Measurements from ENCODE around the gene DNAAF8.
"Not testable (repeated sequence)": the region's sequence is repeated elsewhere in the genome, so short reads cannot be mapped to it uniquely, and the experiment has no call there.

The DNAAF8 gene

DNA sequence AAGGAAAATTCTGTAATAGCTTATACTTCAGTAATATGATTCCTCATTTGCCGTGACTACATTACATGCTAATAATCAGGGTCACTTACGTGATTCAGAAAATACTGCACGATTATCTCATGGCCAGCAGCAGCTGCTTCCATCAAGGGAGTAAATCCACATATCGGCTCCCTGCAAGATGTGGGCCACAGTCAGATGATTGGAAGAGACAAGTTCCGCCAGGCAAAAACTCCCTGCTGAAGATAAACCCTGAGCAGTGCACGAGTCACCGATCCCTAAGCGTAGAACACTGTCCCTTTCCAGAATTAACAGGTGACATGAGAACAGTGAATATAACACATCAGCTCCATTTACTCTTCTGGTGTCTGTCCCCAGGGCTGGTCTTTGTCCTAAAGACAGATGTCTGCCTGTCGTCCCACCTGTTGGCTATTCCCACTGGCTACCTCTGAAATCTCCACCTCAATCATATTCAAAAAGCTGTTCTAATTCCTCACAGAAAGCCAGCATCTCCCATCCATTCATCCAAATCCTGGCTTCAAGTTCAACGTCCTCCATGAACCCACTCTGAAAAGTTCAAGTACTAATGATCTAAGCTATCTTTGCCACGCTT is 9.6 kb upstream of the DNAAF8 start:
- no peak for DNase-seq

DNA sequence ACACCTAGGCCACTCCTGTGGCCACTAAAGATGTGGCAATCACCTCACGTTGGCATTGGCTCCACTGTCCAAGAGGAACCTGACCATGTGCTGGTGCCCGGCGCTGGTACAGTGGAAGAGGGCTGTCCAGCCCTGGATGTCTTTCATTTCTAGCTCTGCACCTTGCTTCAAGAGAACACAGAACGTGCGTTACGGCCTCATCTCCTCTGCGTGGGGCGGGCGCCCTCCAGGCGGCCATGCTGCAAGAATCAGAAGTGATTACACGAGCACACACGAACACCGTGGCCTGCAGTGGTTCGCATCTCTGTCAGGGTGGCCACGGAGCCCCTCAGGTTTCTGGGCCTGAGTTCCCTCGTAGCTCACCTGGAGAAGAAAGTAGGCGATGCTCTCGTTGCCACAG is 7.7 kb upstream of the DNAAF8 start:
- no peak for DNase-seq

DNA sequence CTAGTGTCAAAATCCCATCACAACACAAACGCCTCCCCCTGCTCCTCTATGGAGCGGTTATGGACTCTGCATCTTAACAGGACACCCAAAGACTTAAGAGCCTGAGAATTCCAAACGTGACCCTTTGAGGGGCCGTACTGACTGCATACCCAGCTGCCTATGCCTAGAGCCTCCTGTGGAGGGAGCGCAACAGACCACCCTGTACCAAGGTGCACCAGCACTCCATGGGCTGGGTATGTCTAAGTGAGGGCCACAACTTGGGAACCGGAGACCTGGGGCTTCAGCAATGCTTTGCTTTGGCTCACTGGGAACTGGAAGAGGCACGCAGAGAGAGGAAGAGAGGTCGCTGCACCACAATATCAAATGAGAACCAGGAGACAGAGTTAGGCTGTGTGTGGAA is 5.7 kb upstream of the DNAAF8 start:
- no peak for DNase-seq

DNA sequence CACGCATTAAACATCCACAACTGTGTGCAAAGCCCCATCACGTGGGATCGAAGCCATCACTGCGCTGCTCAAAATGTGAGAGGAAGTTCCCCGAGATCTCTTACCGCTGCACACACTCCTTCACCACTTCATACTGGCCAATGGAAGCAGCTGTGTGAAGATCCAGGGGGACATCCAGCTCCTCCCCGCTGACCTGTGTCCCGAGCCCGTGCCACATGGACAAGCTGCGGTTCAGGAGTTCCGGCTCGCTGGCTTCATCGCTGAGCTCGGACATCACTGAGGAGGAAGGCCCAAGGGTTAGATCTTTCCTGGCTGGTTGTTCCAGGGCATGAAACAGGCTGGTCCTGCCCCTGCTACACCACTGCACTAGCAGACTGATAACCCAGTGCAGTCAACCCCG is 4.5 kb upstream of the DNAAF8 start:
- DNase-seq: no peak

DNA sequence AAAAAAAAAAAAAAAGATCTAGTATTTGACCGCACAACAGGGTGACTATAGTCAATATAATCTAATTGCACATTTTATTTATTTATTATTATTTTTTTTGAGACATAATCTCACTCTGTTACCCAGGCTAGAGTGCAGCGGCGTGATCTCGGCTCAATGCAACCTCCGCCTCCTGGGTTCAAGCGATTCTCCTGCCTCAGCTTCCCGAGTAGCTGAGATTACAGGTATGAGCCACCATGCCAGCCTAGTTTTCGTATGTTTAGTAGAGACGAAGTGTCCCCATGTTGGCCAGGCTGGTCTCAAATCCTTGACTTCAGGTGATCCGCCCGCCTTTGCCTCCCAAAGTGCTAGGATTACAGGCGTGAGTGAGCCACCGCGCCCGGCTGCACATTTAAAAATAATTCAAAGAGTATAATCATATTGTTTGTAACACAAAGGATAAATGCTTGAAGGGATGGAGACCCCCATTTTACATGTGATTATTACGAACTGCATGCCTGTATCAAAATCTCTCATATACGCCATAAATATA is 1.1 kb upstream of the DNAAF8 start:
- DNase-seq: no peak

DNA sequence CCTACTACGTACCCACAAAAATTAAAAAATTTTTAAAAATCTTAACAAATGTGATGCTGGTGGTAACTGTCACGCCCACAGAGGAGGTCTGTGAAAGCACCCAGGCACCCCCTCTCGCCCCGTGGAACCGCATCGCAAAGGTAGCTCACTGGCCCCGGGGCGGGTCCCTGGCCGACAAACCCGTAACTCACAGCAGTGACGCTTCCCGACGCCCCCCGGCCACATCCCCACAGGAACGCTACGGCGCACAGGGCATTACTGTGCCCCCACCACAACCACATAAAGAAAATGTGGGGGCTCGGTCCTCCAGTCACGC is 632 bp upstream of the DNAAF8 start:
- DNase-seq: no peak

DNA sequence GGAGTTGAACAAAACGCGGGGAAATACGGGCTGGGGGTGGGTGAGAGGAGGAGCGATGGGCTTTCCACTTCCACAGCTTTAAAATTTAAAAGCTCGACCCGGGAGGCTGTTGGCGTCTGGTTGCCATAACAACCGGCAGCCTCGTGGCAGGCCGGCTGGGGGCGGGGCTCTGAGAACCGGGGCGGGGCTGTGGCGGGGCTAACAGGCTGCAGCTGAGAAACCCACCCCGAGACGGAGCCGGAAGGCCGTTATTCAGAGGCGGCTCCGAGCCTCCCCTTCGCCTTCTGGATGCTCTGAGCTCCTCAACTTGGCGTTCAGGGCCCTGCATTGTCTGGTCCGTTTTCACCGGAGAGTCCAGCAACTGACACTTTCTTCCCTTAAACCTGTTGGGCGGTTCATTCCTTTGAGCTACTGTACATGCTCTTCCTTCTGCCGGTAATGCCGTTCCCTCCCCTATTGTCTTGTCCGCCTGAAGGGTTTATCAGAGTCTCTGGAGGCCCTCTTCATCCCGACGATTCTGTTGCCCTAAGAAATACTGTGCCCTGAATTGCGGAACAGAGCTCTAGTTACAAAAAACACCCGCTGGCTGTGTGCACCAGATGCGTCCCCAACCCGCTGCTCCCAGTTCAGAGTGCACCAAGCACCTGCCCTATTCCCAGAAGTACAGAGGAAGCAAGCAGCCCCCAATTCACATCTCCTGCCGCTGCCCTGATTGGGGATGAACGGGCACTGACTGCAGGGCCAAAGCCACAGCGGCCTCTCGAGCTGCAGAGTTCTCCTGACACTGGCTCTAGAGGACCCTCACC is 596 bp downstream of the DNAAF8 start:
- DNase-seq: peak; percentile 59

DNA sequence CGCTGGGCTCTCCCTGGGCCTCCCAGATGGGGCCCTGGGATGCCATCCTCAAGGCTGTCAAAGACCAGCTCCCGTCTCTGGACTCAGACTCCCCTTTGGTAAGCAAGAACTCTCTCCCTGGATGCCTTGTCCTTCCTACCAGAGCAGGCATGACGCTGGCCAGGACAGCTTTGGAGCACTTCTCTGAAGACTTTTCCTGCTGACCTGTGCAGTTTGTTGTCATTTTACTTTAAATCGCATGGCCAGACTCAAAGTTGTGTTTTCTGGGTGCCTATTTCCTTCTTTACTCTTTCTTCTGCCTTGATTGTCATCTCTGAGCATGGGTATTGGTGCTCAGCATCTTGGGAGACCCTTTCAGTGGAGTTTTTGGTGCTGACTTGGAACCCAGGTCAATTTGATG is 2.2 kb downstream of the DNAAF8 start:
- no peak for DNase-seq

DNA sequence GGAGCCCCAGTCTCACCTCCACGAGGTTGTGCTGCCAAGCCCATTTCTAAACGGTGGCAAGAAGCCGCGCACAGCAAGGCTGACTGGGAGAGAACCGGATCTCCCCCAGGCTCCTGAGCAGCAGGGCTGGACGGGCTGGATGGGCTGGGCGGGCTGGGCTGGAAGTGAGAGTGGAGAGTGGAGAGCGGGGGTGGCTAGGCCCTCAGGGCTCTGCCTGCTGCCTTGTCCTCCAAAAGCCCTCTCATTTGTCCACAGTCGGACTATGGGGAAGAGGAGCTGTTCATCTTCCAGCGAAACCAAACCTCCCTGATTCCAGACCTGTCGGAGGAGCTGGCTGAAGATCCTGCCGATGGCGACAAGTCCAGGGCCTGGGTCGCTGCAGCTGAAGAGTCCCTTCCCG is 3.2 kb downstream of the DNAAF8 start:
- DNase-seq: no peak

DNA sequence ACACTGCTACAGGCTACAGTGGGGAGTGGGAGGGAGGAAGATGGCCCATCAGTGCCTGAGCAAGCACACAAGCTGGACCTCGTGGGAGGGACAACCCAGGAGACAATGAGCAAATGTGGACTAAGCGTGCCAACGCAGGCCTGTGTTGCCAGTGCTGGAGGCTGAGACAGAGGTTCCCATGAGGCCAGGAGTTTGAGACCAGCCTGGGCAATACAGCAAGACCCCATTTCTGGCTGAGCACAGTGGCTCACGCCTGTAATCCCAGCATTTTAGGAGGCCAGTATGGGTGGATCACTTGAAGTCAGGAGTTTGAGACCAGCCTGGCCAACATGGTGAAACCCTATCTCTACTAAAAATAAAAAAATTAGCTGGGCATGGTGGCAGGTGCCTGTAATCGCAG is 4.0 kb downstream of the DNAAF8 start:
- not testable (repeated sequence) for DNase-seq

DNA sequence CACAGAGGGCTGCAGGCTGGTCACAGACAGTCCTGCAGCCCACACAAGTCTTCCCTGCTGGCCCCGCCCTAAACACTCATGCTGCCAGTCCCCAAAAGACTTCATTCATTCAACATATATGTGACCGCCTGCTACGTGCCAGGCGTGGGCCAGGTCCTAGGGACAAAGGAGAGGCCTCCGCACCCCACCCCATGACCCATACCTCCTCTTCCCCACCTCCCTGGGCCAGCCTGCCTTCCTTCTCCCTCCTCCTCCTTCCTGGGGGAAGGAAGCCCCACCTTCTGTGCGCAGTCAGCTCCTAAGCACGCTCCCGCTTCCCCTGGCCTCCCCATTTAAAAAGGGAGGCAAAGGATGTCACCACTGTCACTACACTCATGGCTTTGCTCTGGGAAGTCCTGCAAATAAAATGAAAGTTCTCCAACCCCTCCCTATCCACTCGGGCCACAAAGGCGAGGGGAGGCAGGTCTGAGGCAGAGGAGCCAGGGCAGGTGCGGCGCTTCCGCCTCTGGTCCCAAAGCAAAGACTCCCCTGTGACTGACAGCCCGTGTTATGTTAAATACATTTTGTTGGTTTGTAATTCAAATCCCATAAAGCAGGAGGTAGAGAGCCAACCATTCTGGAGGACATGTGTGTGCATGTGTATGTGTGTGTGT is 9.0 kb downstream of the DNAAF8 start:
- DNase-seq: no peak

DNA sequence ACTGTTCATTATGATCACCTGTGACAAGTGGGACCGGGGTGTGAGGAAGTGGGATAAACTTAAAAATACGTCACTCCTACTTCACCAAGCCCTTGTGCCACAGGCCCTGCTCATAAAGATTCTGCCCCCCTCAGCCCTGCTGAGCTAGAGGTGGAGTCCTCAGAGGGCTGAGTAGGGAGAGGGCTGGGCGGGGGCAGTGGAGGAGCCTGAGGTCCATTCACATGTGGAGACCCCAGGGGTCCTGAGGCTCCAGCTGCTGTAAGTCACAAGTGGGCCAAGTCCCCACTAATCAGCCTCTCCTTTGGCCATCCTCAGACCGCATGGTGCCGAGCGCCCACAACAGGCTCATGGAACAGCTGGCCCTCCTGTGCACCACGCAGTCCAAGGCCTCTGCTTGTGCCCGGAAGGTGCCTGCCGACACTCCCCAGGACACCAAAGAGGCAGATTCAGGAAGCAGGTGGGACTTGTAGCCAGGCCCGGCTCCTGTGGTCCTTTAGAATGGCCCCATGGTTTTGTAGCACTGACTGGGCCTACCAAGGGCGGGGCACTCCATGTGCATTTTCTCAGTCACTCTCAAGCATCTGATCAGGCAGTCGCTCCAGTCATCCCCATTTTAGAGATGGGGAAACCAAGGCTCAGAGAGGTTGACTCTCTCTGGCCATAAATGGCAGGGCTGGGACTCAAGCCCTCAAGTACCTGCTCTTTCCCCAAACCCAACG is 10.4 kb downstream of the DNAAF8 start:
- no peak for DNase-seq

DNA sequence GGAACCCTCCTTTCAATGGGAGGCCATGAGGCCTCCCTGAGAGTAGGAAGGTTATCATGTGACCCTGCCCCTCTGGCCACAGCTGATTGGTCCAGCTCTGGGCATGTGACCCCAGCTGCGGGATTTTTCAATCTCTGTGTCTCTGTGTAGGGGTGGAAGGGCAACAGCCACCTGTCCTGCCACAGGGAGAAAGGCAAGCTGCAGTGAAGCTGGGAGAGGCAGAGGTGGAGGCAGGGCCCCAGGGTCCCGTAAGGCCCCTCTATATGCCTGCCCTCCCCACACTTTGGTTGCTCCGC is 10.9 kb downstream of the DNAAF8 start:
- no peak for DNase-seq

DNA sequence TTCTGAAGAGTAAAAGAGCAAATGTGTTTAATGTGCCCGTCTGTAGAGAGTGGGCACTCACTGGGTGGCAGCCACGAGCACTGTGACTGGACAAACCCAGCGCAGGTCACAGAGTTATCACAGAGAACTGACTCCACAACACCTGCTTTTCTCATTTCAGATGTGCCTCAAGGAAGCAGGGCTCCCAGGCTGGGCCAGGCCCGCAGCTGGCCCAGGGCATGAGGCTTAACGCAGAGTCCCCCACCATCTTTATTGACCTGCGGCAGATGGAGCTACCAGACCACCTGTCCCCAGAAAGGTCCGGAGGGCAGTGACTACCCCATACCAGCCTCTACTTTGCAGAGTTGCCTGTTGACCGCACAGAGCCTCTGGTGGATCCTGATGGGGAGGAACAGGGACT is 11.9 kb downstream of the DNAAF8 start:
- no peak for DNase-seq

DNA sequence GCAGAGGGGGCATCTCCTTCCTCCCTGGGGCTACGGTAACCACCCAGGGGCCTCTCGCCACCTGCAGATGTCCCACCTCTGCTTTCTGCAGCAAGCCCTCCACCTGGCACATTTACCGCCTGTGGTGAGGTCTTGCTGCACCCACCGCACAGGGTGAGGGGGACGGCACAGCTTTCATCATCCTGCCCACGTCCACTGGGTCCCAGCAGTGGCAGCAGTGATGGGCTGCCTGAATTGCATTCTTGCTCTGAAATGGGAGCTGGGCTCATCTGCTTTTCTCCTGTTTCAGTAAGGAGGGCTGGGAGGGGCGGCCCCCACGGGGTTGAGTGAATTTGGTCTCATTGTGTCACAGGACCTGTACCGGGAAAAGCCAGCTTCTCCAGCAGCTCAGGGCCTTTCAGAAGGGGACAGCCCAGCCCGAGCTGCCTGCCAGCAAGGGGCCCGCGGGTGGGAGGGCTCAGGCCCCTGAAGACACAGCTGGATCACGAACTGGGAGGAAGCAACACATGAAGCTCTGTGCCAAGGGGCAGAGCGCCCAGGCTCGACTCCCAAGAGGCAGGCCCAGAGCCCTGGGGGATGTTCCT is 12.7 kb downstream of the DNAAF8 start:
- no peak for DNase-seq

DNA sequence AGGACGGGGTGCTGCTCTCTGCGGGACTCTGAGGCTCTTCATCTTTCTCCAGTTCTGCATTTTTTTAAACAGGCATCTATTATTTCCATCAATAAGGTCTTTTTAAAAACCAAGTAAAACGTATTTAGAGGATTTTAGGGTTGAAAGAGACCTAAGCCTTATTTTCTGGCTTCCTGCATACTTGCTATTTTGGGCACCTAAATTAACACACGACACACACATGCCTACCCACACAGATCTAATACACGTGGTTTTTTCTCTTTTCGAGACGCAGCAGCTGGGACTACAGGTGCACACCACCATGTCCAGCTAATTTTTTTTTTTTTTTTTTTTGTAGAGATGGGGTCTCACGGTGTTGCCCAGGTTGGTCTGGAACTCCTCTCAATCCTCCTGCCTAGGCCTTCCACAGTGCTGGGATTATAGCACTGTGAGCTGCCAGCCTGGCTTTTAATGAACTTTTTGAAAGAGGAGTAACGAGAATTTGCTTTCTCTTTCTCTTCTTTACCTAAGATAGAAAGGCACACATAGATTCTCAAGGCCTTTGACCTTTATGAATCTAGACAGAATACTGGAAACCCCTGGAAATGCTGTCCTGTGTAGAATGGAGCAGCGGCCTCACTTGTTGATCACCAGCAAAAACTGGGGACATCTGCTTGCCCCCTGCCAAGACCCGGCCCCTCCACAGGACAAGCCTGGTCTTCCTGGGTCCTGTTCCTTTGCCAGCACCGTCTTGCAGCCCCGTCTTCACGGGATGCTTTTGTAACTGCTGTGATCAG is 13.8 kb downstream of the DNAAF8 start:
- no peak for DNase-seq

DNA sequence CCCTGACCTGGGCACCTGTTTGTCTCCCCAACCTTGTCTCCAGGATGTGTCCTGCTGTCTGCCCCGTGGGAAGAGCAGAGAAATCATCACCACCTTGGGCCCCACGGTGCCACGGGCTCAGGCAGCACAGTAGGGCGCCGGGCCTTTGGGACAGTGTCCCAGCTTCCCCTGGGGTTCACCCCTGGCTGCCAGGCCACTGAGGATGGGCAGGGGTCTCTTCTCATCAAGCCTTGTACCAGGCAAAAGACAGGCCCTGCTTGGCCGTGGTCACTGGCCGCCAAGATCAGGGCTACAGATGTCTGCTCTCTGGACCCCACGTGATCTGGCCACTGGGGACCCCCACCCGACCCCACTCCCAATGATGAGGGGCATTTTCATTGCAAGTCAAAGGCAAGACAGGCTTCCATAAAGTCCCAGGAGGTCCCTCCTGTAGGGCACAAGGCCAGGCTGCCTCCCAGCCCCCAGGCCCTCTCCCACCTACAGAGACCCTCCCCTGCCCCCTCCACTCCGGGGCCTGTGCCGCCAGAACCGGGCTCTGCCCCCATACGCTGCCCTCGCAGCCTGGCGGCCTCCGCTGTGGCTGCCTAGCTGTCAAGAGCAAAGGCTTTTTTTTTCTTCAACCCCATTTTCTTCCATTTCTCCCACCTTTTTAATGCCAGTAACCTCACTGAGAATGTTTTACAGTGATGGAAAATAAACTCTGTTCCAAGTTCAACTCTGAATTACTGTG is 14.5 kb downstream of the DNAAF8 start:
- no peak for DNase-seq

DNA sequence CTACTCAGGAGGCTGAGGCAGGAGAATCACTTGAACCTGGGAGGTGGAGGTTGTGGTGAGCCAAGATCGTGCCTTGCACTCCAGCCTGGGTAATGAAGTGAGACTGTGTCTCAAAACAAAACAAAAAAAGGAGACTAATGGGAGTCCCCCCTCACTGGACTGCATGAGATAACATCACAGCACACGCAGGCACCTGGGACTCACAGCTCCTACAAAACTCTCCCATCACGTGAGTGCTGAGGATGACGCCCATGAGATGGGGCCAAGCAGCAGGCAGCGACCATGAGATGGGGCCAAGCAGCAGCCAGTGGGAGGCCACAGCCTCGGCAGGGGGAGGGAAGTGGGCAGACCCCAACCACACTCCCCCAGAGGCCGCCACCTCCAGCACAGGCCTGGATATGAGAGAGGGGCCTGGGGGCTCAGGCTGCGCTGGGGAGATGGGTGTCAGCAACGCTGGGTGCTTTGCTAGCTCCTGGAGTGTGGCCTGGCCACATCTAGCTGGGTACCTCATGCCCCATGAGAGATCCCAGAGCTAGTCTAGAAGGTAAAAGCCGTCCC is 15.4 kb downstream of the DNAAF8 start:
- DNase-seq: no peak

DNA sequence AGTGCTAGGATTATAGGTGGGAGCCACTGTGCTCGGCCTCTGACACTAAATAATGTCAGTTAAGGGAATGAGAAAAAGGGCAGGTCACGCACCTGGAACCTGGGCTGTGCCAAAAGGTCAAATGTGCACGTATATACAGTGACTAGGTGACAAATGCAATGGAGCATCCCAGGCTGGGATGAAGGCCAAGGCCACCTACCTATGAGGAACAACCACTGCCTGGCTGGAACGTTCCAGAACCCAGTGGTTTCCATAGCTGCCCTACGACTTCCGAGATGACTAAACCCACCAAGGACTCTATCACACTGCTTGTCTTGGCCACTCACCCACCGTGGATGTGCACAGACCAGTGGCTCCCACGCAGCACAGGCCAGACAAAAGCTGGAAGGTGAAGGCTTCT is 16.6 kb downstream of the DNAAF8 start:
- DNase-seq: no peak

DNA sequence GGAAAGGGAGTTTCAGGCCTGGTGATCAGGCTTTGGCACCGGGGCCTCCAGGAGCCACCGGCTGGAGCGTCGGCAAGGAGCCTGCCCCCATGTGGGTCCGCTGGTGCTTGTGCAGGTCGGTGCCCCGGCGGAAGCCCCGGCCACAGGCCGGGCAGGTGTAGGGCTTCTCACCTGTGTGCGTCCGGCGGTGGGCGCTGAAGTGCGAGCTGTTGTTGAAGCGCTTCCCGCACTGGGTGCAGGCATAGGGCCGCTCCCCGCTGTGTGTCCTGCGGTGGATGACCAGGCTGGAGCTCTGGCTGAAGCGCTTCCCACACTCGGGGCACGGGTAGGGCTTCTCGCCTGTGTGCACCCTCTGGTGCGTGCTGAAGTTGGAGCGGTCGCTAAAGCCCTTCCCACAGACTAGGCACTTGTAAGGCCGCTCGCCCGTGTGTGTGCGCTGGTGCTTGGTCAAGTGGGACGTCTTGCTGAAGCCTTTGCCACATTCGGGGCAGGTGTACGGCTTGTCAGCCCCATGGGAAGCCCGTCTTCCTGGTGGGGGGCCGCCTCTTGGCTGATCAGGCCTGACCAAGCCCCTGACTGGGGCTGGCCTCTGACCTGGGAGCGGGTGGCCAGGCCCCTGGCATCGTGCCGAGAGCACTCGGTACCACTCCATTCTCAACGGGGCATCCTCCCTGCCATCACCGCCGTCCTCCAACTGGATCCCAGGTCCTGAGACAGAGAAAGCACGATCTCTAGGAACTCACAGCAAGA is 18.2 kb downstream of the DNAAF8 start:
- DNase-seq: no peak

DNA sequence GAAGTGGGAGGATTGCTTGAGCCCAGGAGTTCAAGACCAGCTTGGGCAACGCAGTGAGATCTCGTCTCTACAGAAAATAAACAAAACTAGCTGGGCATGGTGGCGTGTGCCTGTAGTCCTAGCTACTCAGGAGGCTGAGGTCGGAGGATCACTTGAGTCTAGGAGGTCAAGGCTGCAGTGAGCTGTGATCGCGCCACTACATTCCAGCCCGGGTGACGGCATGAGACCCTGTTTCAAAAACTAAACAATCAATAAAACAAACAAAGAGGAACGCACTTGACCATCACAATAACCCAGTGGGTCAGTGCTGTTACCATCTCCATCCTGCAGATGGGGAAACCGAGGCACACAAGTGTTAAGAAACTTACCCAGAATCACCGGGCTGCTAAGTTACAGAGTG is 18.9 kb downstream of the DNAAF8 start:
- no peak for DNase-seq

Measured in HCEC 1CT (cell line).